Liver (tissue), 9 donors: ENCODE measurements around the gene PPP4R1. TPM values are rescaled to one million over a fixed set of nuclear protein-coding genes. Genes with fewer than 3 reads are reported as not detected.

Experiments
- DNase-seq: peaks from one replicate; pipeline ENCODE4 v3.0.0-alpha.2; 2017; ENCODE audit warnings: low spot score
- H3K27ac ChIP-seq, 2 donors: one replicate each; pipeline ENCODE4 v1.7.0; 2013; ENCODE audit warnings: inconsistent platforms in 2 of 2, low read length in 2 of 2, control low read depth in 1 of 2, low read depth in 1 of 2, mild to moderate bottlenecking in 1 of 2
- H3K27me3 ChIP-seq, 4 donors: one replicate each; pipeline versions ENCODE4 v1.6.1 to v1.7.0; 2013; ENCODE audit warnings: low read length in 3 of 4, inconsistent platforms in 1 of 4, mild to moderate bottlenecking in 1 of 4, moderate library complexity in 1 of 4; ENCODE audit not compliant: control insufficient read depth in 4 of 4, insufficient read depth in 4 of 4
- H3K36me3 ChIP-seq, 4 donors: one replicate each; pipeline versions ENCODE4 v1.6.1 to v1.7.0; 2013; ENCODE audit warnings: low read length in 3 of 4, mild to moderate bottlenecking in 3 of 4, low read depth in 1 of 4, moderate library complexity in 1 of 4; ENCODE audit not compliant: control insufficient read depth in 4 of 4, insufficient read depth in 3 of 4
- H3K4me1 ChIP-seq, 4 donors: one replicate each; pipeline versions ENCODE4 v1.6.1 to v1.7.0; 2013; ENCODE audit warnings: low read length in 3 of 4, mild to moderate bottlenecking in 3 of 4, moderate library complexity in 1 of 4; ENCODE audit not compliant: control insufficient read depth in 4 of 4, insufficient read depth in 4 of 4
- H3K4me3 ChIP-seq, 3 donors: one replicate each; pipeline versions ENCODE4 v1.6.1 to v1.7.0; 2013; ENCODE audit warnings: low read length in 3 of 3, control low read depth in 1 of 3, low read depth in 1 of 3, mild to moderate bottlenecking in 1 of 3
- H3K9ac ChIP-seq, 2 donors: one replicate each; pipeline ENCODE4 v1.7.0; 2013; ENCODE audit warnings: low read length in 2 of 2, mild to moderate bottlenecking in 2 of 2, moderate library complexity in 2 of 2, control low read depth in 1 of 2, low read depth in 1 of 2
- H3K9me3 ChIP-seq, 4 donors: one replicate each; pipeline versions ENCODE4 v1.6.1 to v1.7.0; 2013; ENCODE audit warnings: low read length in 3 of 4; ENCODE audit not compliant: control insufficient read depth in 4 of 4
- ATF3 ChIP-seq: IDR thresholded peaks from 2 replicates; pipeline ENCODE4 v1.6.1; 2016; ENCODE audit warnings: antibody characterized with exemption
- CTCF ChIP-seq: fragments of 150-350 bp; IDR thresholded peaks from 2 replicates; pipeline ENCODE4 v1.5.1; 2017; ENCODE audit warnings: improper control_type of control experiment, low read depth, low read length; ENCODE audit not compliant: missing input control
- FOXA1 ChIP-seq: IDR thresholded peaks from 2 replicates; pipeline ENCODE4 v1.6.1; 2016; ENCODE audit warnings: antibody characterized with exemption
- HNF4G ChIP-seq: IDR thresholded peaks from 2 replicates; pipeline ENCODE4 v1.6.1; 2016; ENCODE audit warnings: antibody characterized with exemption
- JUND ChIP-seq, 2 donors: IDR thresholded peaks; 2 replicates each; pipeline ENCODE4 v1.6.1; 2016; ENCODE audit warnings: antibody characterized with exemption in 2 of 2
- MAX ChIP-seq: IDR thresholded peaks from 2 replicates; pipeline ENCODE4 v1.6.1; 2016; ENCODE audit warnings: antibody characterized with exemption
- NR2F2 ChIP-seq: IDR thresholded peaks from 2 replicates; pipeline ENCODE4 v1.6.1; 2016; ENCODE audit warnings: antibody characterized with exemption
- RAD21 ChIP-seq, 2 donors: IDR thresholded peaks; 2 replicates each; pipeline ENCODE4 v1.6.1; 2016; ENCODE audit warnings: antibody characterized with exemption in 2 of 2, mild to moderate bottlenecking in 2 of 2
- REST ChIP-seq: IDR thresholded peaks from 2 replicates; pipeline ENCODE4 v1.6.1; 2016; ENCODE audit warnings: antibody characterized with exemption, mild to moderate bottlenecking
- YY1 ChIP-seq: IDR thresholded peaks from 2 replicates; pipeline ENCODE4 v1.6.1; 2016; ENCODE audit warnings: antibody characterized with exemption, mild to moderate bottlenecking
- ZBTB33 ChIP-seq: IDR thresholded peaks from 2 replicates; pipeline ENCODE4 v1.6.1; 2016; ENCODE audit warnings: antibody characterized with exemption
- WGBS: extraction: QIAGEN DNeasy Blood & Tissue Kit; methylation state at CpG from one replicate; pipeline ENCODE4 v1.1.7; 2013; 5-methylcytosine and 5-hydroxymethylcytosine counted together
- polyA plus RNA-seq, 2 donors: library from polyadenylated mRNA; stranded (reverse) in 1 of 2; unstranded in 1 of 2; fragments of 200-250 nt in 1 of 2; fragments of >200 nt in 1 of 2; fragmentation: Nextera tagmentation in 1 of 2; extraction: Ambion mirVana in 1 of 2; gene quantifications; one replicate each; pipeline versions ENCODE4 v1.2.1 to v1.2.3, GENCODE V29; 2013 to 2015
- total RNA-seq, 2 donors: library from RNA; depleted of rRNA; stranded (reverse); fragments of >200 nt; gene quantifications; one replicate each; pipeline ENCODE4 v1.2.3, GENCODE V29; 2014
- donor health status: healthy.
- donor health status: healthy.
- donor health status: healthy.
- donor health status: healthy.
- donor health status: healthy.

The PPP4R1 gene
- total and polyA plus RNA-seq, 4 donors = 11.7 to 50.8 (median 22.8) TPM

- H3K9me3 ChIP-seq = no peaks in the 10 kb centered on the region
- peak overlapping the region in 1 of 2 donors; percentile 29 for H3K9ac ChIP-seq
- no peak overlapping the region for H3K4me3 ChIP-seq
- no peak overlapping the region for H3K27ac ChIP-seq
- H3K36me3 ChIP-seq = no peaks in the 10 kb centered on the region
- H3K4me1 ChIP-seq = peaks cover 10 to 41% (median 24%) of the 10 kb centered on the region in 4 donors
- TF ChIP-seq RAD21 (IDR thresholded peaks at IDR 0.05) = peak; percentile 75 to 83
- peak; percentile 60 for TF ChIP-seq CTCF
- no peak for TF ChIP-seq ATF3
- no peak for TF ChIP-seq MAX
- DNase-seq = no peak
- no peaks in the 10 kb centered on the region for H3K27me3 ChIP-seq
- 84% methylated on average over 3 of the region's 3 CpGs for WGBS
Observed at GRCh38 chr18:9612215-9612830, 2.0 kb downstream of the PPP4R1 start.

- Histone ChIP-seq H3K36me3 (no peaks in the 10 kb centered on the region), H3K4me3 (no peak overlapping the region), H3K27ac (no peak overlapping the region), H3K27me3 (no peaks in the 10 kb centered on the region), H3K9me3 (no peaks in the 10 kb centered on the region), H3K9ac (no peak overlapping the region), H3K4me1 (peaks cover 10 to 34% (median 21%) of the 10 kb centered on the region in 4 donors)
- 78% methylated on average over 7 of the region's 7 CpGs for WGBS
- TF ChIP-seq NR2F2 = no peak
- TF ChIP-seq HNF4G = no peak
- TF ChIP-seq ZBTB33 = no peak
- TF ChIP-seq REST = no peak
- no peak for TF ChIP-seq YY1
- TF ChIP-seq JUND (IDR thresholded peaks at IDR 0.05) = no peak
- TF ChIP-seq FOXA1 = no peak
- no peak for DNase-seq
Observed at GRCh38 chr18:9609190-9609589, 5.2 kb downstream of the PPP4R1 start.
